ENCODE measurements around the gene ABCA1.
"Not testable (repeated sequence)": the region's sequence is repeated elsewhere in the genome, so short reads cannot be mapped to it uniquely, and the experiment has no call there.

Gene ABCA1

DNA sequence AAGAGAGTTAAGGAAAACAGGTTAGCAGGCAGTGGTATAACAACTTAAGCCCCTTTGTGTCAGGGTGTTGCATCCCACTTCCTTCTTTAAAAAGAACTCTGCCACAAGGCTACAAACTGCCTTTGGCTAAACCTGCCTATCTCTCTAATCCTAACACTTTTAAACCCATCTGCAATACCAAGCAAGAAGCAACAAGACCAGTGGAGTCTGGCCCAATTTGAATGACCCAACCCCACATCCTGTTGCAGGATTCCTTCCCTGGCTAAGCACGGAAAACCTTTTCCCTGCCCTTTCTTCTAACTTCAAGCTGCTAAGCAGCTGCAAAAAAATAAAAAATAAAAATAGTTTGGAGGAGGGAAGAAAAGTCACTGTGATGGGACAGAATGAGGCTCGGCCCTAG lies 27.1 kb downstream of the ABCA1 start:
- DNase-seq, result no peak

- DNase-seq, result no peak
Measured at GRCh38 chr9:104900324-104900723, 27.6 kb downstream of the ABCA1 start.

DNA sequence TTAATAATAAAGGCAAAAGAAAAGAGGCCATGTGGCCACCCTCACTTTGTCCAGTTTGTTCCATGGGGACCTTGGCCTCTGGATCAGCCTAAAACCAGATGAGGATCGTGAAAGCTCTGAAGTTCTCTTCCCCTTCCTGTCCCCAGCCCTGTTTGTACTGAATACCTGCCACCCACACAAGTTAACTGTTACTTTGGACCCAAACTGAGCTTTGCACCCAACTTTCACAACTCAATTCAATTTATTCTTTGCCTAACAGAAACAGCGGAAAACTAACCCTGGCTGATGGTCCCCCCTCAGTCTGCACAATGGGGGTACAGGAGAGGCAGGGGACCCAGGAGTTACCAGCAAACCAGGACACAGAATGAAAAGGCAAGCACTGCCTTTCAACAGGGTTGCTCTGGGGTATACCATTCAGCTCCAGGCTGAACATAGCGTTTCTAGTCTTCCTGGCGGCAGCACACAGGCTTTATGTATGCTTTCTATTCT lies 28.2 kb downstream of the ABCA1 start:
- no peak for DNase-seq

DNA sequence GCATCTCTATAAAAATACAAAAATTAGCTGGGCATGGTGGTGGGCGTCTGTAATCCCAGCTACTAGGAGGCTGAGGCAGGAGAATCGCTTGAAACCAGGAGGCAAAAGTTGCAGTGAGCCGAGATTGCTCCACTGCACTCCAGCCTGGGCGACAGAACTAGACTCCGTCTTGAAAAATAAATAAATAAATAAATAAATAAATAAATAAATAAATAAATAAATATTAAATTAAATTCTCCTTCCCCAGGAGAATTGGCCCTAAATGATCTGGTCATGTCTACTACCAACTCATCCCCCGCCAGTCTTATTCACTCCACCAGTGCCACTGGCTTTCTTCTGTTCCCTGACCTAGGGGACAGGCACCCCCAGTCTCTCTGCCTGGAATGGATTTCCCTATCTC lies 29.6 kb downstream of the ABCA1 start:
- not testable (repeated sequence) for DNase-seq

GRCh38 chr9:104896131-104896530 lies 31.8 kb downstream of the ABCA1 start:
- no peak for DNase-seq

DNA sequence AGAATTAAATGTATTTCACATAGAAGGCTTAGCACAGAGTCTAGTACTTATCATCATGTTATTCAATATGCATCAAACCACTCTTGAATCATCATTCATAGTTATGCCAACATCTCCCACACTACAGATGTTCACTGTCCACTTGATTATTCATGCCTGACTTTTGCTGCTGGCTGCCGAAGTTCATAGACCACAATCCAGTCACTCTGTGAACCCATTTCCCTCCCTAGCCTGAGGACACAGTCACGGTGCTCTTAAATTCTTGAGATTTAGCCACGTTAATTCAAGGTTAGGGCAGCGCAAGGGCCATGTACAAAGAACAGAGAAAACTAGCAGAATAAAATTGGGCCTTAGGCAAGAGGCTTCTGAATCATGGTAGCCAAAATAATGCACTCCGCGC lies 32.4 kb downstream of the ABCA1 start:
- DNase-seq, result peak; percentile 57

DNA sequence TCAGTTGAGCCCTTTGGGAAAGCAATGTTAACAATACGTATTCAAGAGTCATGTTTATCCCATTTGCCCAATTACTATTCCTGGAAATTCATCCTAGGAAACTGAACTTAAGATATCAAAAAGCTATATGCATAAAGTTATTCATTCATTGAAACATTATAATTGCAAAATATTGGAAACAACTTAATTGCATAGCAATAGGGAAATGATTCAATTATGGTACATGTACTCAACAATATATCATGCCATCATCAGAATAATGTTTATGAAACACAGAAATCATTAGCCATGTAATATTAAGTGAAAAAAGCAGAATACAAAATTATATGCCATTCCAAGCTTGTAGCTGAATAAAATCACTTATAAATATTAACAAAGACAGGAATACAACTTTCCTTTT lies 35.3 kb downstream of the ABCA1 start:
- DNase-seq, result no peak

GRCh38 chr9:104890433-104890770 lies 37.6 kb downstream of the ABCA1 start:
- DNase-seq, result no peak

GRCh38 chr9:104885818-104886709 lies 41.9 kb downstream of the ABCA1 start:
- no peak for DNase-seq

DNA sequence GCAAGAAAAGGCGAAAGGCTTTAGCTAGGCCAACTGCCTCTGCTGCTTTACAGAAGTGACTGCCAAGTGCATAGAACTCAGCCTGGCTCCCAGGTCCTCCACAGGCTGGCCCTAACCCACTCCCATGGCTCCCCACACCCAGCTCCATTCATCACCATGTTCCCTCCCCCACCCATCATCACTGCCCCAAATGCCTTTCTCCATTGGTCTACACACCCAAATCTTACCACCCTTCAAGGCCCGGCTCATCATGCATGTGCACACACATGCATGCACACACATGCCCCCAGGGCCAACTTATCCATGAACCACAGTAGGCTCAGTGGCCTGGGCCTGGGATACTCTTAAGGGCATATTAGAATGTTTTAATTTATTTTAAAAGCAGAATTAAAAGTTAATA lies 44.8 kb downstream of the ABCA1 start:
- no peak for DNase-seq

DNA sequence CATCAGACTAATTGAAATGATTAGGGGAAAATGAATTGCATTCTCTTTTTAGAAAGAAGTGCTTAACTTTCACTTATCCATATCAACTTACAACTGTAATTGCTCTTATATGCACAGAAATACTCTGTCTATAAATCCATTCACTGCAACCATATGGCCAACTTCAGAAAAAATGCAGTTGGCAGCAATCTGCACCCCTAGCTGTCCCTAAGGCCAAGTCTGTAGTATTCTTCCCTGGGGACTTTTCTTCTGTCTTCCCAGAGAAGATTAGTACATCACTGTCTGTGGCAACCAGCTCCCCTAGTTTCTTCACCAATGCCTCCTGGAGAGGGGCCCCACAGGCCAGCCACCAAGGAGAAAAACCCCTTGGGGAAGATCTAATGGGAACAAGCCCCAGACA lies 45.4 kb downstream of the ABCA1 start:
- DNase-seq, result no peak

- DNase-seq, result no peak
Measured at GRCh38 chr9:104882086-104882485, 45.9 kb downstream of the ABCA1 start.

DNA sequence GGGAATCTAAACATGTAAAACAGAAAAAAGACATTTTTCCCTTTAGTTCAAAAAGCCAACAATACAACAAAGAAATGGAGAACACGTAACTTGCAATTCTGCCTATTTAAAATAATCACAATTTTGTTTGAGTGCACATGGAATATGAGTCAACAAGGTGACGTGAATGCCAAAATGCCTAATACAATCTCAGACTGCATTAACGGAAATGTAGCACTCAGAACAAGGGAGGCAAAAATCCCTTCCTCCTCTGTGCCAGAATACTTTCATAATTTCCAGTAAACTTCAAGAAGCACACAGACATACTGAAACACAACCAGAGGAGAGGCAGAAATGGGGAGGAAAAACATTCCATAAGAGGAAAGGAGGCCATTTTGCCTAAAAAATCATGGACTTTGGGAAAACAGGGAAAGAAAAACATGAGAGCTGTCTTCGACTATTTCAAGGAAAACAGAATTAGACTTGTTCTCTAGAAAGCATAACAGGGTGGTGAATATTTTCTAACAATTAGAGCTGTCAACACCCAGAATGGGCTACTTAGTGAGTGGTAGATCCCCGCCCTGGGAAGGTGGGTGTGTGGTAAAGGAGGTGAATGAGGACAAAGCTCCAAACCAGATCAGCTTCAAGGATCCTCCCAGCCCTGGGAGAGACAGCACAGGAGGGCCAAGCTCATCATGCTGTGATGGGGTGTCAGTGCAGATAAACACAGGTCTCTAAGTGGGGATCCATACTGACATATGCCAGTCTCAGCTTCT lies 48.2 kb downstream of the ABCA1 start:
- no peak for DNase-seq

DNA sequence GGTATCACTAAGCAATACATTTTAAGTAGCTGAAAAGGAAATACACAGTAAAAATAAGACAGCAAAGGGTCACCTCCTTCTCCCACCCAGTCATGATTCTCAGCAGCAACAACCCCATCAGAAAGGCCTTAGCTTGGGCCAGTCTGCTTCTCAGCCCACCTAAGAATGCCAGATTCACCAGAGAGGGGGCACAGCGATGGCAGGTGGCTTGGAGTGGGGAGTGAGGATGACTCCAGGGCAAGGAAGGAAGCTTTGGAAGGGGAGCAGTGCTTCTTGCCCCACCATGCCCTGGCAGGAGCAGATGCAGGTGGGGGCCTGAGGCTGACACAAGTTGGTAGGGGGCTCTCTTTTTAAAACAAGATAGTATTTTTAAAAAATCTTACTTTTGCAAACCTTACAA lies 51.4 kb downstream of the ABCA1 start:
- DNase-seq, result no peak

GRCh38 chr9:104875897-104876296 lies 52.1 kb downstream of the ABCA1 start:
- DNase-seq, result no peak

DNA sequence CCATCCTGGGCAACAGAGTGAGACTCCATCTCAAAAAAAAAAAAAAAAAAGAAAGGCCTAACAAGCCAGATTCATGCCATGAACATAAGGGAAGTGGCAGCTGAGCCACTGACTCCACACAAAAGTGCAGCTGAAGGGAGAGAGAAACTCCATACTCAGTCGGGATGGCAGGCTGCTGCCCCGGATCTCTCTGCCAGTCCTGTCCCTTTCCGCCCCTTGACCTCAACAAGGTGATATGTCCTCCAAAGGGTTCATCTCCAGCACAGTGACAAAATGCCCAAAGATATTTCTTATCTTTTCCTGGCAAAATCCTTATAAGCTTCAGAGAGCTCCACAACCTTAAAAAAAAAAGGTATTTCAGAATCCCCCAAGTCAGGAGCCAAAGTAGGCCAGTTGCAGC lies 52.6 kb downstream of the ABCA1 start:
- no peak for DNase-seq

DNA sequence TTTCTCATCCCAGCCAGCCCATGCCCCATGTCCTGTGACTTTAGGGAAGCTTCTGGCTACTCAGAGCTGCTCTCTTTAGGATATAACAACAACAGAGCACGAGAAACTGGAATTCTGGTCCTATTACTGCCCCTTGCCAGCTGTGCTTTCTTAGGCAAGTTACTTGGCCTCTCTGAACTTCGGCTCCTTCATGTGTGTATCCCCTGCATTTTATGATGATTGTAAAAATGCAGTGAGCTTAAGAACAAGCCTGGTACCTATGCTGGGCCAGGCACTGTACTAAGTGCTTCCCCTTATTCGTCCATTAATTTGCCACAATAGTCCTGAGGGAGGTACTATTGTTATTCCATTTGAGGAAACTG lies 54.5 kb downstream of the ABCA1 start:
- DNase-seq, result no peak

- DNase-seq, result peak; percentile 68
Measured at GRCh38 chr9:104872656-104873488, 55.1 kb downstream of the ABCA1 start.

GRCh38 chr9:104871961-104872527 lies 55.9 kb downstream of the ABCA1 start:
- DNase-seq, result no peak

DNA sequence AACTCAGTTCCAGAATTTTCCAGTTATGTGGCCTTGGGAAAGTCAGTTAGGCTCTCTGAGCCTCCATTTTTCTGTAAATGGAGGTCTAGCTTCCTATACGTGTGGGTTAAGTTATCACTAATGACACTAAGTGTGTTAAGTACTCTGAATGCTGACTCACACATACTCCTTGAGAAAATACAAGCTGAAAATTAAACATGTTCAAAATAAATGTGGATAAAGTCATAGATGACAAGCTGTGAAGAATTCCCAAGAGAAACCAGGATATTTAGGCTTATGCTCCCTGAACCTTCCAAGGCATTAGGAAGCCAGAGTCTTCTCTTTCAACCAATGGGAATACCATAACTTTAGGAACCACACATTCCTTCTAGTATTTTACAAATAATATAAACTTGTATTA lies 58.1 kb downstream of the ABCA1 start:
- DNase-seq, result no peak

DNA sequence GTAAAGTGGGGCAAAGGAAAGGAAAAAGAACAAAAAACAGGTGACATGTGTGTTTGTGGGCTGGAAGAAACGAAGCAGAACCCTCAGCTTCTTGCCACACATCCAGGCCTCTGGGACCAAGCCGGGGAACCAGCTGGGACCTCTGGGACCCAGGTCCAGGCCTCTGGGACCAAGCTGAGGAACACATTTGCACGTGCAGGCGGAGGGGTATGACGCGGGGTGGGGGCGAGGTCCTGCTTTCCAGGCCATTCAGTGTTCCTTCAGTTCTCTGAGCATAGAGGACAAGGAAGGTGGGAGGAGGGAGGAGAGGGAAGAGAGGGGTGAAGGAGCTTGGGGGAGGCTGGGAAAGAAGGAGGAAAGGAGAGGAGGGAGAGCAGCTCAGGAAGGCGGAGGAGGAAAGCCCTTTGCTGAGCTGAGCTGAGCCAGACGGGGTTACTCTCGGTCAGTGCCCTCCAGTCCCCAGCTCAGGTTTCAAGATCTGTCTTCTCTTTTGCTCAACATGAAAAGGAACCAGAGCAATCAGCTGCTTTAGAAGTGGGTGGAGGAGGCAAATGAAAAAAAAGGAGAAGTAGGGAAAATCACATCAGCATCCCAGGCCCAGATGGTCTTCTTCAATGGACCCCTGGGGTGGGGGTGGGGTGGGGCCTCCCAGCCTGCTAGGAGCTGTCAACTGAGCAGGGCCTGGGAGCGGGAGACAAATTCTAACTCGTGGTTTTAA lies 59.1 kb downstream of the ABCA1 start:
- DNase-seq, result peak; percentile 49

GRCh38 chr9:104868303-104868686 lies 59.7 kb downstream of the ABCA1 start:
- DNase-seq, result no peak
